HG02763 (cell line): Measurements from ENCODE around the gene KCNK16.

ENCODE experiments used
- ATAC-seq: cut with Tn5 transposase; IDR thresholded peaks from one replicate; pipeline ENCODE4 v1.9.1; 2021; ENCODE audit warnings: mild to moderate bottlenecking, moderate library complexity; ENCODE audit not compliant: unreplicated experiment

Gene KCNK16

GRCh38 chr6:39342692-39343395 is 20.3 kb upstream of the KCNK16 start:
- no peak for ATAC-seq

GRCh38 chr6:39341937-39342336 is 19.4 kb upstream of the KCNK16 start:
- no peak for ATAC-seq

- ATAC-seq = no peak
Measured at GRCh38 chr6:39341352-39341751, 18.9 kb upstream of the KCNK16 start.

- ATAC-seq = no peak
Measured at GRCh38 chr6:39339868-39340550, 17.5 kb upstream of the KCNK16 start.

GRCh38 chr6:39339096-39339867 is 16.8 kb upstream of the KCNK16 start:
- ATAC-seq = no peak

- ATAC-seq = no peak
Measured at GRCh38 chr6:39338397-39338796, 15.9 kb upstream of the KCNK16 start.

GRCh38 chr6:39335780-39336545 is 13.5 kb upstream of the KCNK16 start:
- ATAC-seq = peak; percentile 64

GRCh38 chr6:39333644-39334438 is 11.3 kb upstream of the KCNK16 start:
- no peak for ATAC-seq

- ATAC-seq = no peak
Measured at GRCh38 chr6:39330476-39330875, 8.0 kb upstream of the KCNK16 start.

- peak; percentile 70 for ATAC-seq
Measured at GRCh38 chr6:39330057-39330456, 7.6 kb upstream of the KCNK16 start.

GRCh38 chr6:39328066-39328465 is 5.6 kb upstream of the KCNK16 start:
- ATAC-seq = no peak

GRCh38 chr6:39327507-39327906 is 5.0 kb upstream of the KCNK16 start:
- ATAC-seq = no peak

GRCh38 chr6:39321761-39322160 is 741 bp downstream of the KCNK16 start:
- no peak for ATAC-seq

GRCh38 chr6:39320363-39320984 is 2.0 kb downstream of the KCNK16 start:
- no peak for ATAC-seq

GRCh38 chr6:39319621-39320362 is 2.7 kb downstream of the KCNK16 start:
- ATAC-seq = no peak

- no peak for ATAC-seq
Measured at GRCh38 chr6:39317256-39317655, 5.2 kb downstream of the KCNK16 start.

GRCh38 chr6:39314273-39314795 is 8.2 kb downstream of the KCNK16 start, which contains the start of gene KCNK17:
Gene KCNK17 (minus strand): TSS chr6:39314419. CDS start chr6:39314320, 99 bp downstream.
- ATAC-seq = no peak

GRCh38 chr6:39313526-39314272 is 8.8 kb downstream of the KCNK16 start:
- ATAC-seq = no peak
